SKM-1 (cell line): ENCODE results near the gene ALDH3B1.
A peak's percentile ranks its signal among the peaks of the same experiment; 100 is the strongest.

Source experiments
- DNase-seq: peaks from one replicate; lab custom pipeline; 2025; ENCODE audit not compliant: unreplicated experiment; lab: John Stamatoyannopoulos, UW

The ALDH3B1 gene

GRCh38 chr11:68027667-68028066, 17.5 kb downstream of the ALDH3B1 start:
- DNase-seq, result no peak

- no peak for DNase-seq
Observed at GRCh38 chr11:68028802-68029545, 18.8 kb downstream of the ALDH3B1 start.

DNA sequence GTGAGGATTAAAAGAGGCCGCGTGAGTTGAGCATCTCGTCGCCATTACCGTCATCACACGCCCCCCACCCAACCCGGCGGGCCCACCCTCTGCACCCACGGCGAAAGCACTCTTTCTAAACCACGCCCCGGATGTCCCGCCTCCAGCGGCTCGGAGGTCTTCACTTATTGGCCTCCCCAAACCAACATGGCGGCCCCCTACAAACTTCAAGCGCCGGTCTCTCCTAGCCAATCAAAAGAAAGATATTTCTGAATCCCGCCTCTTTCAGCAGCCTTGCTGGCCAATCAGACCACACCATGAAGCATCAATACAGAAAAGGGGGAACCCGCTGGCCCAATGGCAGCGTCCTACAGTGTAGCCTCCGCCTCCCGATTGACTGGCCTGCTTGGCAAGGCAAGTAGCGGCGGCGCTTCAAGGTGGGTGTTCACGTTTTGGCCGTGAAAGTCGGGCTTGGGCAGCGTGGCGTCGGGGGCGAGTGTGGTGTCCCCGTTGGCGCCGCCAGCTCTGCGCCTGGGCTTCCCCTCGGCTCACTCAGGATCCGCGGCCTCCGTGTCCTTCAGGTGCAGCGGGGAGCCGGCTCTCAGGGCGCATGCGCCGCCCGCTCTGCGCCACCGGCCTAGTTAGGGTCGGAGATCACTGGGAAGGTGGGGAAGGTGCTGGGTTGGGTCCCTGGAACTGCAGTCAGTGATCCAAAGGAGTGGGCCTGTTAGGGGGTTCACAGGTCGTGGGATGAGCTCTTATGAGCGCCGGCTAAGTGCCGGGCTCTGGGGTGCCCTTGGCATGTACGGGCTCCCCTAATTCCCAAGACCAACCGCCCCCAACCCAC, 20.4 kb downstream of the ALDH3B1 start, which contains the start of gene NDUFS8:
Gene NDUFS8 (plus strand): TSS at position 364 of the 826 bp plus-strand sequence. CDS start 1,471 bp downstream, outside the sequence.
- peak; percentile 98 for DNase-seq

- no peak for DNase-seq
Observed at GRCh38 chr11:68031144-68031464, 21.0 kb downstream of the ALDH3B1 start.

DNA sequence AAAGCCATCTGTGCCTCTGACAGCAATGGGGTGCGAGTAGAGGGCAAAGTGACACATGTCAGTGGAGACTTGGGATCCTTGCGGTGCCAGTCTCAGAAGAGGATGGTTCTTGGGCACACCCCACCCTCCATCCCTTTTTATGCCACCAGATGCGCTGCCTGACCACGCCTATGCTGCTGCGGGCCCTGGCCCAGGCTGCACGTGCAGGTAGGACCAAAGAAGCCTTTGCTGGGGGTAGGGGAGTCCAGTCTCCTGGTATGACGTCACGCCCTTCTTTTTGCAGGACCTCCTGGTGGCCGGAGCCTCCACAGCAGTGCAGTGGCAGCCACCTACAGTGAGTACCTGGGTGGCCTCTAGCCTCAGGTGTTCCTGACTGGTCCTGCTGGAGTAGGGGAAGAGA, 21.9 kb downstream of the ALDH3B1 start:
- no peak for DNase-seq

DNA sequence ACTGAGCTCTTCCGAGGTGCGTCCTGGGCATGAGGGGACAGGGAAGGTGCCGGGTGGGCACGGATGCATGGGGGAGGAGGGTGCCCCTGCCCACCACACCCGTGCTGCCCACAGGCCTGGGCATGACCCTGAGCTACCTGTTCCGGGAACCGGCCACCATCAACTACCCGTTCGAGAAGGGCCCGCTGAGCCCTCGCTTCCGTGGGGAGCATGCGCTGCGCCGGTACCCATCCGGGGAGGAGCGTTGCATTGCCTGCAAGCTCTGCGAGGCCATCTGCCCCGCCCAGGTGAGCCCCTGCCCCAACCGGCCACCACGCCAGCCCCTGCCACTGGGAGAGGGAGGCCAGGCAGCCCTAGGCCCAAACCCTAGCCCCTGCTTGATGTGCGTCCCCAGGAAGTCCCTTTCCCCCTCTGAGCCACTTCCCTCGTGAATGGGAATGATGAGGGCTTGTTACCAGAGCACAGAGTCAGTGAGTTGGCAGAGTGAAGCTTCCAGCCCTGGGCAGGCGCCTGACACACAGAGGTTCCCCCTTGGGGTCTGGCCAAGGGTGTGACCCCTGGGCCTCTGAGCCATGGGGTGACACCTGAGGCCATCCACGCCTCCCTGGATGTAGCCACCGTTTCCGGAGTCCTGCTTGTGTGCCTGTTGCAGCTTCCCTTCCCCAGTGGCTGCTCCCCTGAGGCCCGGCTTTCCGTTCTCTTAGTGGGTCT, 23.0 kb downstream of the ALDH3B1 start:
- no peak for DNase-seq

- DNase-seq, result no peak
Observed at GRCh38 chr11:68033708-68034045, 23.6 kb downstream of the ALDH3B1 start.

GRCh38 chr11:68035266-68035876, 25.2 kb downstream of the ALDH3B1 start:
- no peak for DNase-seq

DNA sequence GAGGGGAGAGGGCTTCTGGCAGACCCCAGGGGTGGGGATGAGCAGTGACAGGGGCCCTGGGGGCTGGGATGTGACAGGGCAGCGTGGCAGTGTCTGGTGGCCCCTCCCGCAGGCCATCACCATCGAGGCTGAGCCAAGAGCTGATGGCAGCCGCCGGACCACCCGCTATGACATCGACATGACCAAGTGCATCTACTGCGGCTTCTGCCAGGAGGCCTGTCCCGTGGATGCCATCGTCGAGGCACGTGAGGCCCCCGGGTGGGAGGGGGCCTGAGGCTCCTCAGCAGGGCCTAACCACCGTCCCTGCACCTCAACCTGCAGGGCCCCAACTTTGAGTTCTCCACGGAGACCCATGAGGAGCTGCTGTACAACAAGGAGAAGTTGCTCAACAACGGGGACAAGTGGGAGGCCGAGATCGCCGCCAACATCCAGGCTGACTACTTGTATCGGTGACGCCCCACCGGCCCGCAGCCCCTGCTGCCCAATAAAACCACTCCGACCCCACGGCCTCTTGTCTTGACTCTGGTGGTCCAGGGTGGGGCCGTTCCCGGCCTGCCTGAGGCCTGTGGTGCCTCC, 26.1 kb downstream of the ALDH3B1 start:
- no peak for DNase-seq

GRCh38 chr11:68036717-68037239, 26.7 kb downstream of the ALDH3B1 start:
- DNase-seq, result peak; percentile 29

GRCh38 chr11:68037411-68038225, 27.5 kb downstream of the ALDH3B1 start:
- DNase-seq, result no peak

GRCh38 chr11:68038226-68038717, 28.1 kb downstream of the ALDH3B1 start:
- no peak for DNase-seq

DNA sequence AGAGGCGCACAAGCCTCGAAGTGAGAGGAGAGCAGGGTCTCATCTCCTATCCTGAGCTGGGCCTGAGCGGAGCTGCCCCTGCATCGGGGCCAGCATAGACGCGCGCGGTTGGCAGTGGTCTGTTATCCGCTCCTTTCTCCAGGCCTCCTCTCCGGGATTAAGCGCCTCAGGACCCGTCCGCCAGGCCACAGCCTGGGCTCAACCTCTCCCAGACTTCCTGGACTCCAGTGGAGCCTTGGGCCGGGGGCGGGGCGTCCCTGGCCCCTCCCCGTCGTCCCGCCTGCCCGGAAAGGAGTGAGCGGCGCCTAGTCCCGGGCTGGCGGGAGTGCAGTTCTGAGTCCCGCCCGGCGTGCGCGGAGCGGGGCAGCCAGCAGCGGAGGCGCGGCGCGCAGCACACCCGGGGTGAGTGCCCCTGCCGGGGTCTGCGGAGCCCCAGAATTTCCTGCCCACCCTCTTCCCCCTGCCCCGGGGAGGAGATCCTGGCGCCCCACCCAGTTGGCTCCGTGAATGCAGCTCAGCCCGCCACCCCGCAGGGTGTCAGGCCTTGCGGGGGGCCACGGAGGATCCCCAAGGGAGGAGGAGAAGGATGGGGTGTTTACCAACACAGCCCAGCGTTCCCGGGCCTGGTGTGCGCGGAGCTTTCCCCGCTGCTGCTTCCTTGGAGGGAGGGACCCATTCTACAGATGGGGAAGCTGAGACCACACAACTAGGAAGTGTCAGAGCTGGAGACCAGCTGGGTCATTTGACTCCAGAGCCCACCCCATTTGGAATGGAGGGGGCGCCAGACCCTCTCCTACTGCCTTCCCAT, 28.8 kb downstream of the ALDH3B1 start, which contains the start of gene TCIRG1:
Gene TCIRG1 (plus strand): TSS at position 308 of the 808 bp plus-strand sequence. CDS start 2,247 bp downstream, outside the sequence.
- DNase-seq, result peak; percentile 58

- no peak for DNase-seq
Observed at GRCh38 chr11:68039526-68040086, 29.5 kb downstream of the ALDH3B1 start.

DNA sequence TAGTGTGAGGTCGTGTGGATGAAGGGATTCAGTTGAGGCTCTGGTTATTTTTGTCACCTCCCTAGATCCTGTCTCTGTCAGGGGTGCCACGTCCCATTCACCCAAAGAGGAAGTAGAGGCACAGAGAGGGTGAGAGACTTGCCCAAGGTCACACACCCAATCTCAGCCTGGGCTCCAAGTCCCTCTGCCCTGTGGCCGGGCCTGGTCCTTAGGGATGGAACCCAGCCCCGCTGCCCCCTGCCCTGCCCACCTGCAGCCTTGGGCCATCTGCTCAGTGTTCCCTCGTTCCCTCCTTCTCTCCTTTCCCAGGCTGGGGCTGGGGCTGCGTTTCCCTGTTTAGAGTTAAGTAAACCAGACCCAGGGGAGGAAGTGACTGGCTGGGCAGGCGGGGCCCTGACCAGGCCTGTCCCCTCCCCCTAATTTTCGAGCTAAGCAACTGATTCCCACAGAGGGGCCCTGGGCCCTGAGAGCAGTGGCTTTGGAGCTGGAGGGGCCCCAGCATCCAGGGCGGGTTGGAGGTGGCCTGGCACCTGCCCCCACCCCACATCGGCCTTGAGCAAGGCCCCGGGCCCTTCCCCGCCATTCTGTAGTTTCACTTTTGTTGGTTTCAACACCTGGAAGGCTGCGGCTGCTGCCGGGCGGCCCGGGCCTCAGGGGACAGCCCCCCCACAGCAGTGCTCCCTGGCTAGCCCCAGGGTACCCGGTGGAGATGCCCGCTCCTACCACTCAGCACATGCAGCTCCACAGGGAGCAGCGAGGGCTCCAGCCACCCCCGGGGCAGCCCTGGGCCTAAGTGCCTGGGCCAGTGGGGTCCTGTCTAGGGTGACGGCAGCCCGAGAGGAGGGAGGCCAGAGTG, 30.2 kb downstream of the ALDH3B1 start:
- DNase-seq, result peak; percentile 82

- no peak for DNase-seq
Observed at GRCh38 chr11:68040957-68041591, 30.9 kb downstream of the ALDH3B1 start.

DNA sequence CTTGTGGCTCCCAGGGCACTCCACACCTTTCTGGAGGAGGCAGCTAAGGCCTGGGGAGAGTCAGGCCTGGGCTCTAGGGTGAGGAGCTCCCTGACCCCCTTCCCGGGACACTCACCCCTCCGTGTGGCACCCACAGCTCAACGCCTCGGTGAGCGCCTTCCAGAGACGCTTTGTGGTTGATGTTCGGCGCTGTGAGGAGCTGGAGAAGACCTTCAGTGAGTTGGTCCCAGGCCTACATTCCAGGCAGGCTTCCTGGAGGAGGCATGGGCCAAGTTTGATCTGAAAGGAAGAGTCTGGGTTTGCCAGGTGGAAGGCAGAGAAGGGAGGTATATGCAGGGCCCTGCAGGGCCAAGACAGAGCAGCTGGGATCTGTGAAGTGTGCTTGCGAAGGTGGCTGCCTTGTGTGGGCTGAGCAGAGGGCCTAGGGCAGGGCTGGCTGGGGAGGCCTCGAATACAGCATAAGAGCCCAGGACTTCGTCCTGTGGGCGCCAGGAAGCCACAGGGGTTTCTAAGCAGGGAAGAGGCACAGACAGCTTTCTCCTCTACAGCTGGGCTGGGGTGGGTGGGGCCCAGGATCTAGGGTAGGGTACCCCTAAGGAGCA, 31.6 kb downstream of the ALDH3B1 start:
- DNase-seq, result no peak
